DOHH2 (cell line): ENCODE measurements around the gene GMPR.

Experiments
- H3F3A ChIP-seq: fragments of 200-600 bp; sonication (generic), shearing (Covaris generic); 2 replicates; pipeline ENCODE4 v1.6.0; 2016; ENCODE audit warnings: antibody characterized with exemption, mild to moderate bottlenecking; ENCODE audit not compliant: control insufficient read depth, insufficient read depth
- H3K27ac ChIP-seq: fragments of 200-600 bp; sonication (generic); 2 replicates; pipeline ENCODE4 v1.5.1; 2014; ENCODE audit warnings: low read depth, mild to moderate bottlenecking, low read length, moderate library complexity
- H3K27me3 ChIP-seq: fragments of 200-600 bp; sonication (generic); 2 replicates; pipeline ENCODE4 v1.6.1; 2014; ENCODE audit warnings: mild to moderate bottlenecking, low read length, mixed read lengths; ENCODE audit not compliant: control insufficient read depth
- H3K36me3 ChIP-seq: fragments of 200-600 bp; sonication (generic); 2 replicates; pipeline ENCODE4 v1.6.1; 2014; ENCODE audit warnings: mild to moderate bottlenecking, low read length, moderate library complexity, mixed read lengths; ENCODE audit not compliant: control insufficient read depth
- H3K4me1 ChIP-seq: fragments of 200-600 bp; sonication (generic); 2 replicates; pipeline ENCODE4 v1.6.1; 2014; ENCODE audit warnings: mild to moderate bottlenecking, low read length, mixed read lengths; ENCODE audit not compliant: control insufficient read depth
- H3K4me2 ChIP-seq: fragments of 200-600 bp; sonication (generic); 2 replicates; pipeline ENCODE4 v1.6.0; 2014; ENCODE audit warnings: mild to moderate bottlenecking, low read length, moderate library complexity
- H3K4me3 ChIP-seq: fragments of 200-600 bp; sonication (generic); 2 replicates; pipeline ENCODE4 v1.5.1; 2014; ENCODE audit warnings: mild to moderate bottlenecking, low read length, mixed read lengths
- H3K79me2 ChIP-seq: fragments of 200-600 bp; sonication (generic); 2 replicates; pipeline ENCODE4 v1.6.1; 2014; ENCODE audit warnings: mild to moderate bottlenecking, low read length, mixed read lengths; ENCODE audit not compliant: control insufficient read depth
- H3K9me2 ChIP-seq: fragments of 200-600 bp; sonication (generic); replicated peaks from 2 replicates; pipeline ENCODE4 v1.6.1; 2014; ENCODE audit warnings: mild to moderate bottlenecking, low read length, mixed read lengths; ENCODE audit not compliant: control insufficient read depth
- H3K9me3 ChIP-seq: fragments of 200-600 bp; sonication (generic); 2 replicates; pipeline ENCODE4 v1.6.1; 2014; ENCODE audit warnings: antibody characterized with exemption, low read length, mixed read lengths; ENCODE audit not compliant: control insufficient read depth, insufficient read depth
- H4K20me1 ChIP-seq: fragments of 200-600 bp; sonication (generic); 2 replicates; pipeline ENCODE4 v1.6.0; 2014; ENCODE audit warnings: low read depth, mild to moderate bottlenecking, antibody characterized with exemption, low read length, moderate library complexity; ENCODE audit not compliant: control insufficient read depth, insufficient read depth
- EZH2phosphoT487 ChIP-seq: fragments of 200-600 bp; sonication (generic); IDR thresholded peaks from 2 replicates; pipeline ENCODE4 v1.6.1; 2017; ENCODE audit warnings: borderline replicate concordance, mild to moderate bottlenecking, antibody characterized with exemption, low read length, moderate library complexity, mixed read lengths
- TF ChIP-seq, protein P1 (sequence below): fragments of 200-600 bp; sonication (generic); IDR thresholded peaks from one replicate; pipeline ENCODE4 v1.5.1; 2014; ENCODE audit warnings: antibody characterized with exemption, mild to moderate bottlenecking, low read depth, low read length; ENCODE audit not compliant: poor library complexity, severe bottlenecking

Gene GMPR

DNA sequence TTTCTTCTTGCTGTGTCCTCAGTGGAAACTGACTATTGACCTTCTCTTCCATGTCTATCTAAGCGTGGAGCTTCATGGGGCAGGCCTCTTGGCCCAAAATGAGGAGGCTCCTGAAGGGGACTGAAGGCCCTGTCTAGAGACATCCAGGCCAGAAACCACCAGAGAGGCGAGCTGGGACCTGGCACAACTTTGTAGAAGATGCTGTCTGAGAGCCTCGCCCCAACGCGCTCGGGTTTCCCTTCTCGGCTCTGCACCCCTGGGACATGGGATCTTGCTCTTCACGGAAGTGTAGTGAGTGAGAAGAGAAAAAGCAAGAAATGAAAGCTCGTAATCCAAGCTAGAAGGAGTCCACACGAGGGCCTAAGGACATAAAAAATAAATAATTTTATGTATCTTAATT lies 96.8 kb downstream of the GMPR start:
- no peak for TF ChIP-seq EZH2phosphoT487
- TF ChIP-seq, protein P1, sequence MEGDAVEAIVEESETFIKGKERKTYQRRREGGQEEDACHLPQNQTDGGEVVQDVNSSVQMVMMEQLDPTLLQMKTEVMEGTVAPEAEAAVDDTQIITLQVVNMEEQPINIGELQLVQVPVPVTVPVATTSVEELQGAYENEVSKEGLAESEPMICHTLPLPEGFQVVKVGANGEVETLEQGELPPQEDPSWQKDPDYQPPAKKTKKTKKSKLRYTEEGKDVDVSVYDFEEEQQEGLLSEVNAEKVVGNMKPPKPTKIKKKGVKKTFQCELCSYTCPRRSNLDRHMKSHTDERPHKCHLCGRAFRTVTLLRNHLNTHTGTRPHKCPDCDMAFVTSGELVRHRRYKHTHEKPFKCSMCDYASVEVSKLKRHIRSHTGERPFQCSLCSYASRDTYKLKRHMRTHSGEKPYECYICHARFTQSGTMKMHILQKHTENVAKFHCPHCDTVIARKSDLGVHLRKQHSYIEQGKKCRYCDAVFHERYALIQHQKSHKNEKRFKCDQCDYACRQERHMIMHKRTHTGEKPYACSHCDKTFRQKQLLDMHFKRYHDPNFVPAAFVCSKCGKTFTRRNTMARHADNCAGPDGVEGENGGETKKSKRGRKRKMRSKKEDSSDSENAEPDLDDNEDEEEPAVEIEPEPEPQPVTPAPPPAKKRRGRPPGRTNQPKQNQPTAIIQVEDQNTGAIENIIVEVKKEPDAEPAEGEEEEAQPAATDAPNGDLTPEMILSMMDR = no peak
- Histone ChIP-seq H3K4me3 (no peak overlapping the region), H3F3A (peaks cover 3% of the 10 kb centered on the region; the same call in 1 of the 2 replicates), H3K4me1 (peaks cover 34% of the 10 kb centered on the region), H3K9me3 (no peaks in the 10 kb centered on the region), H3K9me2 (no peaks in the 10 kb centered on the region), H3K27me3 (no peaks in the 10 kb centered on the region), H3K36me3 (no peaks in the 10 kb centered on the region), H4K20me1 (no peaks in the 10 kb centered on the region), H3K4me2 (no peak overlapping the region), H3K79me2 (no peaks in the 10 kb centered on the region), H3K27ac (no peak overlapping the region)

DNA sequence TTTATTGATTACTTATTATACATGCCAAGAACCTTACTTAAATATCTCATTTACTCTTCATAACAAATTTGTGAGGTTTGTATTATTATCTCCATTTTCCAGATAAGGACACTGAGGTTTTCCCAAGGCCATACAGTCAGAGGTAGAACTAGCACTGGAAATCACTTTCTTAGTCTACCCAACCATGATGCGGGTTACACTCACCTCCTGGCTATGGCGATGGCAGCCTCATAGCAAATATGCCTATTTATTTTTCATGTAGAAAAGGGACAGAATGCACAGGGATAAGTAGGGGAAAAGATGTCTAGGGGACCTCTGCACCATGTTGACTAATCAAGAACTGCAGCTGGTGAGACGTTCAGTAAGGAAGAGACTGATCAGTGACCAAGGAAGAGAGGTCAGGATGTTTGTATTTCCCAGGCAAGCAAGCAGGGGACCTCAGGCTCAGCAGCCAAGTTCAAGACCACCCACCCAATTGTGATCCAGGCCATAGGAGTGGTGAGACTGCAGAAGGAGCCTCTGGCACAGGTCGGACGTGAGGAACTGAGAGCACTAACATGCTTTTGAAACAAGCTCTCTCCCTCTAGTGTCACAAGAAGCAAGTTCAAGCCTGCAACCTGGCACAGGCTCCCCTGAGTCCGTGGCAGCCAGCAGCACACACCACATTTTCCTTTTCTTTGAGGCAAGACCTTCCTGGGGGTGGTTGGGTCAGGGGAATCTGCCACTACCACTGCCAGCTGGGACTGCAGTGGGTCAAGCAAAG lies 97.8 kb downstream of the GMPR start:
- H3K36me3 ChIP-seq = no peaks in the 10 kb centered on the region
- H3K27ac ChIP-seq = no peak overlapping the region
- no peak overlapping the region for H3K4me2 ChIP-seq
- H4K20me1 ChIP-seq = no peaks in the 10 kb centered on the region
- H3F3A ChIP-seq = peaks cover 3% of the 10 kb centered on the region; the same call in 1 of the 2 replicates
- H3K79me2 ChIP-seq = no peaks in the 10 kb centered on the region
- no peak overlapping the region for H3K4me3 ChIP-seq
- no peaks in the 10 kb centered on the region for H3K9me2 ChIP-seq
- H3K4me1 ChIP-seq = peaks cover 32% of the 10 kb centered on the region
- no peaks in the 10 kb centered on the region for H3K27me3 ChIP-seq
- TF ChIP-seq EZH2phosphoT487 = no peak
- TF ChIP-seq, protein P1 = no peak
- H3K9me3 ChIP-seq = no peaks in the 10 kb centered on the region

DNA sequence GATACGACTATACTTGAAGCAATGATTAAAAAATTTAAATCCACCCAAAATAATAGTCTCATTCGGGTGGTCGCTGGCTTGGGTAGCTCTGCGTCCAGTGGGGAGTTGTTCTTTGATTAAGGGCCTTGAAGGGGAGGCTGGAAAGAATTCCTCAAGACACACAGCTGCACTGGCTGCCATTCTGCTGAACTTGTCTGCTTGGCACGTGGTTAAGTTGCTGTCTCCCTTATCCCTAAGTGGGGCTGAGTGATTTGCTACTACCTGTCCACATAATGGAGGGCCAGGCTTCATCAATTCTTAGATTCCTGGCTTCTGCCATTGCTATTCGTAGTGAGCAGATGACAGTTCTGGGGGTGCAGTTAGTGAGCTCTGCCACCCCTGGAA lies 98.5 kb downstream of the GMPR start:
- no peak for TF ChIP-seq EZH2phosphoT487
- TF ChIP-seq, protein P1 = no peak
- Histone ChIP-seq H3K79me2 (no peaks in the 10 kb centered on the region), H3K4me1 (peaks cover 26% of the 10 kb centered on the region), H3K27me3 (no peaks in the 10 kb centered on the region), H3F3A (peaks cover 3% of the 10 kb centered on the region; the same call in 1 of the 2 replicates), H3K9me3 (no peaks in the 10 kb centered on the region), H4K20me1 (no peaks in the 10 kb centered on the region), H3K27ac (no peak overlapping the region), H3K36me3 (no peaks in the 10 kb centered on the region), H3K4me2 (no peak overlapping the region), H3K9me2 (no peaks in the 10 kb centered on the region), H3K4me3 (no peak overlapping the region)
